GM23338 (cell line): ENCODE results near the gene DACH1. TPM values are rescaled to one million over a fixed set of nuclear protein-coding genes. Genes with fewer than 3 reads are reported as not detected.

Source experiments
- ATAC-seq: fragments of 200-7000 bp; cut with Tn5 transposase; 3 replicates; pipeline ENCODE4 v1.9.1; 2020
- DNase-seq: peaks from one replicate; pipeline ENCODE4 v3.0.0-alpha.2; 2015; ENCODE audit warnings: low spot score
- H2AFZ ChIP-seq: fragments of 200-600 bp; sonication (generic); 2 replicates; pipeline ENCODE4 v1.8.0; 2016; ENCODE audit warnings: antibody characterized with exemption, mild to moderate bottlenecking, moderate library complexity
- H3F3A ChIP-seq: fragments of 200-600 bp; sonication (generic); replicated peaks from 2 replicates; pipeline ENCODE4 v1.8.0; 2017; ENCODE audit warnings: antibody characterized with exemption, mixed run types, low read depth
- H3K27ac ChIP-seq: fragments of 200-600 bp; sonication (generic); 2 replicates; pipeline ENCODE4 v1.6.1; 2016; ENCODE audit warnings: low read depth
- H3K27me3 ChIP-seq: fragments of 200-600 bp; sonication (generic); 2 replicates; pipeline ENCODE4 v1.8.0; 2016; ENCODE audit warnings: mild to moderate bottlenecking, mixed run types, moderate library complexity; ENCODE audit not compliant: insufficient read depth
- H3K36me3 ChIP-seq: fragments of 200-600 bp; sonication (generic); 2 replicates; pipeline ENCODE4 v1.8.0; 2016; ENCODE audit warnings: mild to moderate bottlenecking; ENCODE audit not compliant: insufficient read depth
- H3K4me1 ChIP-seq: fragments of 200-600 bp; sonication (generic); 2 replicates; pipeline ENCODE4 v1.8.0; 2016; ENCODE audit warnings: mild to moderate bottlenecking, moderate library complexity; ENCODE audit not compliant: insufficient read depth
- H3K4me2 ChIP-seq: fragments of 200-600 bp; sonication (generic); 2 replicates; pipeline ENCODE4 v1.7.1; 2017; ENCODE audit warnings: mixed run types
- H3K4me3 ChIP-seq: fragments of 200-600 bp; sonication (generic); 2 replicates; pipeline ENCODE4 v1.6.1; 2016; ENCODE audit warnings: mixed run types
- H3K79me2 ChIP-seq: fragments of 200-600 bp; sonication (generic); replicated peaks from 2 replicates; pipeline ENCODE4 v1.8.0; 2017; ENCODE audit warnings: mild to moderate bottlenecking; ENCODE audit not compliant: insufficient read depth
- H3K9me2 ChIP-seq: fragments of 200-600 bp; sonication (generic); 2 replicates; pipeline ENCODE4 v1.8.0; 2017; ENCODE audit not compliant: insufficient read depth
- H4K20me1 ChIP-seq: fragments of 200-600 bp; sonication (generic); replicated peaks from 2 replicates; pipeline ENCODE4 v1.8.0; 2017; ENCODE audit warnings: mild to moderate bottlenecking; ENCODE audit not compliant: insufficient read depth
- H3K27ac Mint-ChIP-seq: 2 replicates; pipeline ENCODE4 v1.8.0; 2020; ENCODE audit warnings: inconsistent platforms, mild to moderate bottlenecking, moderate library complexity, mixed read lengths
- H3K27me3 Mint-ChIP-seq: 3 replicates; pipeline ENCODE4 v1.8.0; 2022; ENCODE audit warnings: low read depth, mild to moderate bottlenecking, moderate library complexity, mixed read lengths, inconsistent platforms; ENCODE audit not compliant: insufficient read depth, poor library complexity
- H3K36me3 Mint-ChIP-seq: 3 replicates; pipeline ENCODE4 v1.8.0; 2021; ENCODE audit warnings: low read depth, mild to moderate bottlenecking, inconsistent platforms, moderate library complexity, mixed read lengths
- H3K4me1 Mint-ChIP-seq: 3 replicates; pipeline ENCODE4 v1.8.0; 2020; ENCODE audit warnings: mild to moderate bottlenecking, inconsistent platforms, mixed read lengths
- H3K4me3 Mint-ChIP-seq: 3 replicates; pipeline ENCODE4 v1.8.0; 2021; ENCODE audit warnings: moderate library complexity, mild to moderate bottlenecking, inconsistent platforms, mixed read lengths
- H3K9me3 Mint-ChIP-seq: 3 replicates; pipeline ENCODE4 v1.8.0; 2020; ENCODE audit warnings: moderate library complexity, mild to moderate bottlenecking, inconsistent platforms, mixed read lengths
- CREB1 ChIP-seq: fragments of 250-450 bp; sonication (Bioruptor Pico); IDR thresholded peaks from 2 replicates; pipeline ENCODE4 v1.5.0; 2020; ENCODE audit warnings: low read depth, mild to moderate bottlenecking, moderate library complexity
- CTCF ChIP-seq, 2 experiments: fragments of 200-600 bp in 1 of 2; sonication (generic) in 1 of 2; conservative IDR thresholded peaks; 2 replicates each; pipeline versions ENCODE4 v1.5.1 to v1.6.1; 2016 to 2017; ENCODE audit warnings: antibody characterized with exemption in 2 of 2, low read depth in 2 of 2, mild to moderate bottlenecking in 2 of 2, moderate library complexity in 1 of 2
- ETS1 ChIP-seq: IDR thresholded peaks from 2 replicates; pipeline ENCODE4 v1.6.1; 2016; ENCODE audit warnings: antibody characterized with exemption
- EZH2 ChIP-seq: fragments of 200-600 bp; sonication (generic); IDR thresholded peaks from one replicate; pipeline ENCODE4 v1.8.0; 2017; ENCODE audit warnings: antibody characterized with exemption, mild to moderate bottlenecking, low read depth; ENCODE audit not compliant: unreplicated experiment
- EZH2phosphoT487 ChIP-seq: fragments of 200-600 bp; sonication (generic); IDR thresholded peaks from one replicate; pipeline ENCODE4 v1.8.1; 2018; ENCODE audit warnings: antibody characterized with exemption; ENCODE audit not compliant: unreplicated experiment
- JUNB ChIP-seq: IDR thresholded peaks from one replicate; pipeline ENCODE4 v1.6.1; 2016; ENCODE audit warnings: antibody characterized with exemption; ENCODE audit not compliant: unreplicated experiment
- NANOG ChIP-seq: IDR thresholded peaks from 2 replicates; pipeline ENCODE4 v1.6.1; 2016; ENCODE audit warnings: antibody characterized with exemption, borderline replicate concordance
- POLR2AphosphoS5 ChIP-seq: IDR thresholded peaks from 2 replicates; pipeline ENCODE4 v1.6.1; 2016; ENCODE audit warnings: antibody characterized with exemption, low read depth
- REST ChIP-seq: IDR thresholded peaks from one replicate; pipeline ENCODE4 v1.6.1; 2018; ENCODE audit warnings: antibody characterized with exemption; ENCODE audit not compliant: unreplicated experiment
- ZNF331 ChIP-seq: fragments of 250-450 bp; sonication (Bioruptor Pico); IDR thresholded peaks from 2 replicates; pipeline ENCODE4 v1.5.0; 2020; ENCODE audit warnings: low read depth, mild to moderate bottlenecking, moderate library complexity
- polyA plus RNA-seq: library from polyadenylated mRNA; unstranded; fragments of >200 nt; fragmentation: Nextera tagmentation; extraction: Ambion mirVana; gene quantifications from 2 replicates; pipeline ENCODE4 v1.2.1, GENCODE V29; 2016
- total RNA-seq: library from RNA; depleted of rRNA; stranded (reverse); fragments of >200 nt; shearing (Covaris generic); gene quantifications from 2 replicates; pipeline ENCODE4 v1.2.3, GENCODE V29; 2014

DACH1 gene
- total and polyA plus RNA-seq, 2 experiments from 2014 or later = 0.45 to 0.57 TPM

GRCh38 chr13:71412231-71412630 is 454.8 kb downstream of the DACH1 start:
- no peak for ATAC-seq
- Mint-ChIP-seq H3K27me3 (no peaks in the 10 kb centered on the region), H3K36me3 (no peaks in the 10 kb centered on the region), H3K9me3 (no peaks in the 10 kb centered on the region), H3K4me3 (no peak overlapping the region), H3K4me1 (no peaks in the 10 kb centered on the region), H3K27ac (no peak overlapping the region)
- Histone ChIP-seq H3K79me2 (no peaks in the 10 kb centered on the region), H3F3A (no peaks in the 10 kb centered on the region), H3K4me1 (no peaks in the 10 kb centered on the region), H4K20me1 (no peaks in the 10 kb centered on the region), H3K36me3 (no peaks in the 10 kb centered on the region), H3K27me3 (no peaks in the 10 kb centered on the region), H2AFZ (no peak overlapping the region), H3K9me2 (no peaks in the 10 kb centered on the region), H3K4me2 (no peak overlapping the region), H3K4me3 (no peak overlapping the region), H3K27ac (no peak overlapping the region)
- no peak for TF ChIP-seq CREB1 (CRISPR knock-in tag)
- no peak for TF ChIP-seq POLR2AphosphoS5
- TF ChIP-seq CTCF (conservative IDR thresholded peaks at IDR 0.05; ENCODE audit: low read depth in 2 of 2) = no peak
- no peak for TF ChIP-seq NANOG
- TF ChIP-seq ETS1 = no peak
- TF ChIP-seq EZH2 = no peak
- TF ChIP-seq REST = no peak
- no peak for TF ChIP-seq EZH2phosphoT487
- no peak for TF ChIP-seq ZNF331 (CRISPR knock-in tag)
- no peak for DNase-seq

GRCh38 chr13:71408416-71408815 is 458.6 kb downstream of the DACH1 start:
- Histone ChIP-seq H3K27ac (no peak overlapping the region), H2AFZ (no peak overlapping the region), H3K4me2 (no peak overlapping the region), H3K79me2 (no peaks in the 10 kb centered on the region), H4K20me1 (no peaks in the 10 kb centered on the region), H3K4me3 (no peak overlapping the region), H3K9me2 (no peaks in the 10 kb centered on the region), H3K27me3 (no peaks in the 10 kb centered on the region), H3F3A (no peaks in the 10 kb centered on the region), H3K4me1 (no peaks in the 10 kb centered on the region), H3K36me3 (no peaks in the 10 kb centered on the region)
- TF ChIP-seq JUNB = no peak
- no peak for TF ChIP-seq EZH2
- TF ChIP-seq REST = no peak
- Mint-ChIP-seq H3K9me3 (no peaks in the 10 kb centered on the region), H3K27me3 (peaks cover 1% of the 10 kb centered on the region), H3K4me1 (no peaks in the 10 kb centered on the region), H3K4me3 (no peak overlapping the region), H3K27ac (no peak overlapping the region), H3K36me3 (no peaks in the 10 kb centered on the region)
- DNase-seq = no peak
- ATAC-seq = no peak
